Measurements from ENCODE around the gene RPL4.
"Not testable (repeated sequence)": the region's sequence is repeated elsewhere in the genome, so short reads cannot be mapped to it uniquely, and the experiment has no call there.

RPL4 gene

GRCh38 chr15:66504563-66505429 is at the start of gene RPL4, which contains the start of gene ZWILCH:
Gene RPL4, minus strand, starts transcription at chr15:66504855. Its CDS starts 65 bp downstream, at chr15:66504790.
Gene ZWILCH, plus strand, starts transcription at chr15:66505326. Its CDS starts 13 bp downstream, at chr15:66505339.
- peak; percentile 82 for DNase-seq

DNA sequence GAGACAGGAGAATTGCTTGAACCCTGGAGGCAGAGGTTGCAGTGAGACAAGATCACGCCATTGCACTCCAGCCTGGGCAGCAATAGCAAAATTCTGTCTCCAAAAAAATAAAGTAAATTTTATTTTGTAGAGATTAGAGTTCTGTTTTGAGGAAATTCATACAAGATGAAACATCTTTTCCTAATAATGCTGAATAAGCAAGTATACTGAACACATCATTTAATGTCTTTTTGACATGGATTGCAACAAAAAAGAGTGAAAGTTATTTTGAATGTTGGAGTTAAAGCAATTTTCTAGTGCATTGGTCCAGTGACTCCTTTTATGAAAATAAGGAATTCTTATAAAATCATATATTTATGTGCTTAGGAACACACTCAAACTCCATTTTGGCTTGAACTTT is 40.6 kb upstream of the RPL4 start:
- no peak for DNase-seq

- no peak for DNase-seq
Measured at GRCh38 chr15:66542896-66543295, 38.2 kb upstream of the RPL4 start.

- DNase-seq: no peak
Measured at GRCh38 chr15:66535056-66535455, 30.4 kb upstream of the RPL4 start.

- DNase-seq: no peak
Measured at GRCh38 chr15:66524838-66525237, 20.2 kb upstream of the RPL4 start.

- no peak for DNase-seq
Measured at GRCh38 chr15:66523926-66524325, 19.3 kb upstream of the RPL4 start.

DNA sequence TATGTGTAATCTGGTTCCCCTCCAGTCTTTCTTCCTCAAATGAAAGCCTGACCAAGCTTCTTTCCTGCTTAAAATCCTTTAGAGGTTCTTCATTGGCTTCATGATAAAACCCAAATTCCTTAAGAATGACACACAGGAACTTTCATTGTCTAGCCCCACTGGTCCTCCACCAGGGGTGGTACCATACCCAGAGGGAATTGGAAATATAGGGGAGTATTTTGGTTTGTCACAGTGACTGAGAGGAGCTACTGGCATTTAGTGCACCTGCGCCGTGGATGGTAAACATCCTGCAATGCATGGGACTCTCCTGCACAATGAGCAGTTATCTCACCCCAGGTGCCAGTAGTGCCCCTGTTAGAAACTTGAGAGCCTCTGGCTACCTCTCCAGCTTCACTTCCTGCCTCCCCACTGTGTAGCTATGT is 11.3 kb upstream of the RPL4 start:
- DNase-seq: no peak

- no peak for DNase-seq
Measured at GRCh38 chr15:66514586-66514985, 9.9 kb upstream of the RPL4 start.

- no peak for DNase-seq
Measured at GRCh38 chr15:66508293-66508883, 3.7 kb upstream of the RPL4 start.

DNA sequence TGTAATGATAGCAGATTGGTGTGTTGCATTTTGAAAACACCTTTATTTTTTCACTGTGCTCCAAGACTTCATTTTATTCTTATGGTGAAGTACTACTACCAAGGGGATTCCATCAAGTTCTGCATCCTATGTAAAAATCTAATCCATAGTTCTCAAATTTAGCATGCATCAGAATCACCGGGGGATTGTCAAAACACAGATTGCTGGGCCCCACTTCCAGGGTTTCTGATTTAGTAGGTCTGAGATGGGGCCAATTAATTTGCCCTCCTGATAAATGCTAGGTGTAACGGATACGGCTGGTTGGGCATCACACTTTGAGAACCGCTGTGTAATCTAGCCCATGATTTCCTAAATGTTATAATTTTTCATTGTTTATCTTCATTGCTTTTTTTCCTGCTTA is 1.2 kb upstream of the RPL4 start:
- DNase-seq: no peak

DNA sequence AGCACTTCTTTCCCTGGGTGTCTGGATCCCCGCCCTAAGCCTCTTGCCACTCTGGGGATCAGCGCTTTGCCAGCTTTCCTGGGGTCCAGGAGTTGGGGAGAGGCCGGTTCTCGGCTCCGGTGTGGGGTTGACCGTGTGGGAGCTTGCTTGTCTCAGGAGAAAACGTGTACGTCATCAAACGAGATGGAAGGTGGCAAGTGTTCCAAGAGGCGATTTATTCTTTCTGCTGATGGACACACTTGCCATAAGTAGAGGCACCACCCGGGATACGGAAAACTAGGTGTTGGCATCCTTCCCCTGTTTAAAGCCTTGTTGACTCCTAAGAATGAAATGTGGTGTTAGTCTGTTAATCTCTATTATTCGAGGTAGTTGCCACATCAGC is 766 bp upstream of the RPL4 start:
- DNase-seq: no peak

DNA sequence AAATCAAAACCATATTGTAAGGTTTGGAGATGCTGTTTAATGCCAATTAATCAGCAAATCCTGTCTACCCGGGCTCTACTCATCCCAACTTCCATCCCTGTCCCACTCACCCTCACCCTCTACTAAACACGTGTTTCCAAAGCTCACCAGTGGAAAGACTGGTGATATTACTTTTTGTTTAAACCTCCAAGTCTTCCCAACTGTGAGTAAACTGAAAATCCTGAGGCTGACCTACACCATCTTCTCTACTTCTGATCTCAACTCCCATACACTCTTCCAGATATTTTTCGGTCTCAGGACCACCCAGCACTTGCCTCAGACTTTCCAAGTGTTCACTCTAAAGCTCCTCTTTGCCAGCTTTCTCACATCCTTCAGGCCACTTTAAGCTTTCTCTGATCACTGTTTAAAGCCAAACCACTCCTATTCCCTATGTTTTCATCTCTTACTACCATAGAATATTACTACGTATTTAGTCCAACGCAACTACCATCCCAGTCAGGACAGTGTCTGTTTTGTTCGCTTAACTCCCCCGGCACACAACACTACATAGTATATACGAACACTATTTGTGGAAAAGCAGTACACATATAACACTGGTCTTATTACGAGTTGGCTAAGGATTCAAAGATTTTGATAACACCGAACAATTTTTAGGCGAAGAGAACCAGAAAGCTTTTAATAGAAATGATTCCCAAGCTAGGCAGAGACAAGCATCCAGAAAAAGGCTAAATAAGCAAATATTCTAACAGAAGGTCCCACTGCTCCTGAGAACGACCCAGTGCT is 684 bp downstream of the RPL4 start:
- no peak for DNase-seq

GRCh38 chr15:66503041-66503648 is 1.5 kb downstream of the RPL4 start:
- not testable (repeated sequence) for DNase-seq

DNA sequence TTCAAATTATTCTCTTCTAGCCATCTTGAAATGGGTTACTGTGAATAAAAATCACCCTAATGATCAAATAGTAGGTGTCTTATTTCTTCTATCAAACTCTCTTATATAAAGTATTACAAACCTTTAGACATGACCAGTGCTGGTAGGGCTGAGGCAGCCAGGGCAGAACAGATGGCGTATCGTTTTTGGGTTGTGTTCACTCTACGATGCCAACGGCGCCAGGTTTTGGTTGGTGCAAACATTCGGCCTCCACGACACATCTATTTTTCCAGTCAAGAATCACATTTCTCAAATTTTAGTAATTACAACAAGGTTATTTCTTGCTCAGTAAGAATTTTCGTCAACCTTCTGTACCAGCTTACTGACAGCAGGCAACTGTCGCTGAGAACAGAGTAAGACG is 2.2 kb downstream of the RPL4 start:
- no peak for DNase-seq

GRCh38 chr15:66500346-66500745 is 4.3 kb downstream of the RPL4 start:
- DNase-seq: not testable (repeated sequence)

DNA sequence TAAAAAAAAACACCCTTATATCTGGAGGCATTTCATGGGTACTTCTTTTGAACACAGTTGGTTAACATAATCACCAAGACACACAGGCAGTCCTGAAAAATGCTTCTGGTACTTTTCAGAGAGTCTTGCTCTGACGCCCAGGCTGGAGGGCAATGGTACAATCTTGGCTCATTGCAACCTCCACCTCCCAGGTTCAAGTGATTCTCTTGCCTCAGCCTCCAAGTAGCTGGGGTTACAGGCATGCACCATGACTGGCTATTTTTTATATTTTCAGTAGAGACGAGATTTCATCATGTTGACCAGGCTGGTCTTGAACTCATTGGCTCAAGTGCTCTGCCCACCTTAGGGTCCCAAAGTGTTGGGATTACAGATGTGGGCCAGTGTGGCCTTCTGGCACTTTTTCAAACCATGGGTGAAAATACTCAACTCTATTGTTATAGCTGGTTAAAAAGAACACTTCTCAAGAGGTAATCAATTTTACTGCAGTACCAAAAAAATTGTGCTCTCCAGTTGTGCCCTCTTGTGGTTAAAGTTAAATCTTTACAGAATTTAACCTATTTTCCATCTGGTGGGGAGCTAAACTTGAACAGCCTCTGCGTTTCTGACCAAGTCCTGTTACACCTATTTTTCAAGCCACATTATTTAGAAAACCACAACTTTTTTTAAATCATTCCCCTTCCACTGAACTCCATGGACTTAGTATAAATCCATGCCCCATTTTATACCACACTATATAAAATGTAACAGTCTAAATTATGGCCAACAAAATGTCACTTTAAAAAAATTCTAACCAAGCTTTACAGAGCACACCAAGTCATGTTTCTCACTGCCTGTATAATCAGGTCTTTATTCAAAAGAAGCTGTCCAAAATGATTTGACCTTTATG is 5.9 kb downstream of the RPL4 start:
- DNase-seq: no peak

DNA sequence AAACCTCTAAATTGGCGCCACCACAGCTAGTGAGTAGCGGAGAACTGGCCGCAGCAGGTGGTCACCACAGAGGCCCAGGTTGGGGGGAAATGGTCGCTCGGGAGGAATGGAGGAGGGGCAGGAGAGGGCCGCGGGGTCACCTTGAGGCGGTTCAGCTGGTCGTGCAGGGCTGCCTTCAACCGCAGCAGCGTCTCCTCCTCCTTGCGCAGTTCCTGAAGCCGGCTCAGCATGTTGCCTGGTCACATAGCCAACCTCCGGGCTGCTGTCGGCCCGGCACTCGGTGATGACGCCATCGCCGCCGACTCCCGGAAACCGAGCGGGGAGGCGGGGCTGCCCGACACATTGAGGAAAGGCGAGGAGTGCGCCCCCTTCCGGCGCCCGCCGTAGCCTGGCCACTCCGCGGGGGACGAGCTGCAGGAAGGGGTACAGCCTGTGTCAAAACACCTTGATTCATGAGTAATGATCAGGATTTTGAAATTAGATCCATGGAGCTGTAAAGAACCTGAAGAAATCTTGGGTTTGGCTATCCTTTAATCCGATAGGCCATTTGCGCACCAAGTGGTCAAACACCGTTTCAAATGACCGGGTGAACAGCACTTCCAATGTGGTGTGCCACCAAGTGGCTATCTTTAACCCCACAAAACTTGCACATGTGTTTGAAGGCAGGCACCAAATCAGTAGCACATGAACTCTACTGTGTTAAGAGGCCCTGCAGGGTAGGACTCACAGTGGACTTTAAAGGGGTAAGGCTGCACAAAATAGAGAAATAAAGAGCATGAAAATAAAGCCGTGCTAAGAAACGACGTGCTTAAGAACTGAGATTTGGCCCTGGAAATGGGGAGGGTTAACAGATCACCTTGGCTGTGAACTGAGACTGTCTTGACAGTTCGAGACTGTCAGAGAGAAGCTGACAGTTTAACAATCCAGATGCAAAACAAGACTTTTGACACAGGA is 6.9 kb downstream of the RPL4 start, which contains the start of gene SNAPC5:
TSS of gene SNAPC5 (minus strand) at position 261 of the 954 bp plus-strand sequence. CDS start at position 230, 31 bp downstream.
- peak; percentile 98 for DNase-seq

DNA sequence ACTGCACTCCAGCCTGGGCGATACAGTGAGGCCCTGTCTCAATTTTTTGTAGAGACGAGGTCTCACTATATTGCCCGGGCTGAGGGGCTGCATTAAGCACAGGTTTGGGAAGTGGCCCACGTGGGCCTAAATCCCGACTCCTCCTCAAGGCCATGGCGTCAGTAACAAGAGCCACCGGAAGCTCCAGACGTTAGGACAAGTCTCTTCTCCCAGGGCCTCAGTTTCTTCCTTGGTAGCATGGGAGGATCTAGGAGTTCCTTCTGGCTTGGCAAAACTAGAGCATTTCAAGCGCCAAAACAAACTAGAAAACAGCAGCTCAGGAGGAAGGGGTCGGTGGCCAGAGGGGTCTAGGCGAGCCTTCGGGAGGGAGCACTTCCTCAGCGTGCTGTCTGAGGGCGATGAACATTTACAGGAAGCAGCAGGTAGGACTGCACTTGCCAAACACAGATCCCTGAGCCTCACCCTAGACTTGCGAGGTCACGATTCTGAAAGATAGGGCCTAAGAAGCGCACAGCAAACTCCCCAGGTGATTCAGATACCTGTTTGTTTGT is 7.6 kb downstream of the RPL4 start:
- DNase-seq: no peak

- no peak for DNase-seq
Measured at GRCh38 chr15:66494262-66494661, 10.4 kb downstream of the RPL4 start.

DNA sequence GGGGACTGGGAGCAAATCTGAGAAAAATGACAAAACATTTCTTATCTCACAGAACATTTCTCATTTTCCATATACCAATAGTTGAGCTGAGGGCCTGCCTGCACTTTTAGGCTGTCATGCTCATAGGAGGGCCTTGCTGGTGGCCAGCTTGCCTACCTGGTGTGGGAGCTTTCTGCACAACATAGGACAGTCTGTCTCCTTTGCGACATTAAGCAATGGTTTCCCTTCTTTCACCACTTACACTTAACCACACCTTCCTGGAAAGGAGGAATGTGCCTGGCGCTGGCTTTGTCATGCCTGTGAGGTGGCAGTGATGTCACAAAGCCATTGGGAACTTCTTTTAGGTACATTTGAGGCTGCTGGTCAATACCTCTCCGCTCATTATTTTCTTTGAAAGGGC is 12.8 kb downstream of the RPL4 start:
- no peak for DNase-seq

All from activated T-cell treated with anti-CD3 and anti-CD28 coated beads, Interleukin-2, amount 50 U/mL, for 1 hour (primary cell).